Putamen (tissue), 1 donor: ENCODE data around the gene CLN6.
"Not testable (repeated sequence)": the region's sequence is repeated elsewhere in the genome, so short reads cannot be mapped to it uniquely, and the experiment has no call there.

Experiments used
- DNase-seq: peaks from one replicate; pipeline ENCODE4 v3.0.0-alpha.2; 2016; ENCODE audit warnings: low spot score

Gene CLN6

DNA sequence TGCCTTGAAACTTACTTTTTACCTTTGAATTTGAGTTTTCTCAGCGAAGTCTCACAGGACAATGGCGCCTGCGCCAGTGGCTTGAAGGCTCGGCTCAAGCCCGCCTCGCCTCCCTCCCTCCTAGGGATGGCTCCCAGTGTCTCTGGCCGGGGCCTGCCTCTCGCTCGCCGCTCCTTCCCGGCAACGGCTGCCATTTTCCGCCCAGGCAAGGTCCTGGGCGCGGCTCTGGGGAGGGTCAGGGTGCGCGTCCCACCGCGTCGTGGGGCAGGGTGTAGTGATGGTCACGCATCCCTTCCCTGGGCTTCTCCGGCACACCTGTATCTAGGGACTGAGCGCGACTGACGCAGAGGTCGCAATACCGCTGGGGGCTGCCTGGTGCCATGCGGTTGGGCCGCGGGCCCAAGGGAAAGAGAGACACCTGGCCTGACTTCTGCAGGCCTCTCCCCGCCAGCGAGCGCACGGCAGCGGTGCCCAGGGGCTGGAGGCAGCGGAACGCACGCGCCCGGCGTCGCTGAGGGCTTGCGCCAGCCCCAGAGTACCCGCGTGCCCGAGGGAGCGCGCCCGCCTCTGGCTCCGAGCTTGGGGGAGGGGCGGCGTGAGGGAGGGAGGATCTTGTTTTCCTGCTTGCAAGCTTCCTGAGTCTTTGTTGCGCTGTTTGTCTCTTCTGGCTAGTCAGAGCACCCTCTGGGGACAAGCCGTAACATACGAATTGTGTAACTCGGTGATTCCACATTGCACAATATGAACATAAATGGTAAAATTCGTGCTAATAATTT lies 27.3 kb upstream of the CLN6 start:
- DNase-seq = peak; percentile 91

DNA sequence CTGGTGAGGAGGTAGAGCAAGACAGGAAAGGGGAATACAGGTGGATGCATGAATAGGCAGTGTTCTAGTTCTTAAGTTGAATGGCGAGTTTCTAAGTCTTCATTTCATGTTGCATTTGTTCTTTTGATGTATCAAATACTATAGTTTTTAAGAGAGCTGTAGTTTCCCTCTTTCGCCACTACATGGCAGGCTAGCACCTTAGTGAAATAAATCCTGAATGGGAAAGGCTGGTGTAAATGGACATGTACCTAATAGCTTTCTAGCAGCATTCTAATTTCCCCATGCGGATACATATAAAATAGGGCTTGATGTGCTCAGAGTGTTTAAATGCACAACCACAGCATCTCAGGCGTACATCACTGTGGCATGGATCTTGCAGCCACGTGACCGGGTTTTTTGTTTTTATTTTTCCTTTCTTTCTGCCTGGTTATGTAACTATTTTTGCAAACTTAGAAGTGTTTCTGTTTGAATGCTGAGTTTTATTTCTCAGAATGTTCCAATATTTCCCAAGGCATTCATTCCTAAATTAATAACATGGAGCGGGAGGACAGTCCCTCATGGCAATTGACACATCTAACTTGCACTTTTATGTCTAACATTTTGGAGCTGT lies 23.5 kb upstream of the CLN6 start:
- peak; percentile 69 for DNase-seq

- no peak for DNase-seq
Measured at GRCh38 chr15:68249058-68249713, 19.7 kb upstream of the CLN6 start.

DNA sequence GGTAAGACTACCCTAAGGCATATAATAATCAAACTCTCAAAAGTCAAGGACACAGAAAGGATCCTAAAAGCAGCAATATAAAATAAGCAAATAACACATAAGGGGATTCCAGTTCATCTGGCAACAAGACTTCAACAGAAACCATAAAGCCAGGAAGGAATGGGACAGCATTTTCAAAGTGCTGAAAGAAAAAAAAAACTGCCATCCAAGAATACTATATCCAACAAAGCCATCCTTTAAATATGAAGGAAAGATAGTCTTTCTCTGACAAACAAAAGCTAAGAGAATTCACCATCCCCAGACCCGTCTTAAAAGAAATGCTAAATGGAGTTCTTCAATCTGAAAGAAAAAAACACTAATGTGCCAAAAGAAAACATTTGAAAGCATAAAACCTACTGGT lies 14.7 kb upstream of the CLN6 start:
- no peak for DNase-seq

GRCh38 chr15:68241088-68241935 lies 11.8 kb upstream of the CLN6 start:
- no peak for DNase-seq

DNA sequence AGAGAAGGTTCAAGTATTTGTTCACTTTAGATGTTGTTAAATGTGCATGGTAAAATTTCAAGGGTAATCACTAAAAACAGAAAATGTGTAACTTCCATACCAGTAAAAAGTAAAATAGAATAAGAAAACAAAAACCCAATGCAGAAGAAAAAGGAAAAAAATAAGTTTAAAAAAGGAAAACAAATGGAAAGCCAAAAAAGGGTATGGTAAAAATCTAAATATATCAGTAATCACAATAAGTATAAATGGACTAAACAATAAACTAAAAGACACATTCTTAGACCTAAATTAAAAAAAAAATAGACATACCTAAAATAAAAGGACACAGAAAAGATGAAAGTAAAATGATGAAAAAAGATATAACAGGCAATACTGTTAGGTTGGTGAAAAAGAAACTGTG lies 9.5 kb upstream of the CLN6 start:
- DNase-seq = no peak

- DNase-seq = no peak
Measured at GRCh38 chr15:68235022-68235421, 5.5 kb upstream of the CLN6 start.

DNA sequence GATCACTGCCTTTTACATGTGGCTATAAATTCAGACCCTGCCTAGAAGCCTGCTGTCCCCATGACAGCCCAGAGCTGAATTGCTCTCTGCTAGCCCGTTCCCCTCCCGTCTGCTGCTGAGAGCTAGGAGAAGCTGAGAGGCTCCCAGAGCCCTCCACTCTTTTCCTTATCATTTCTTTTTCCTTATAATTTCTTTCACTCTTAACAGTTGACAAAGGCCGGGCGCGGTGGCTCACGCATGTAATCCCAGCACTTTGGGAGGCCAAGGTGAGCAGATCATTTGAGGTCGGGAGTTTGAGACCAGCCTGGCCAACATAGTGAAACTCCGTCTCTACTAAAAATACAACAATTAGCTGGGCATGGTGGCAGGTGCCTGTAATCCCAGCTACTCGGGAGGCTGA lies 5.0 kb upstream of the CLN6 start:
- not testable (repeated sequence) for DNase-seq

DNA sequence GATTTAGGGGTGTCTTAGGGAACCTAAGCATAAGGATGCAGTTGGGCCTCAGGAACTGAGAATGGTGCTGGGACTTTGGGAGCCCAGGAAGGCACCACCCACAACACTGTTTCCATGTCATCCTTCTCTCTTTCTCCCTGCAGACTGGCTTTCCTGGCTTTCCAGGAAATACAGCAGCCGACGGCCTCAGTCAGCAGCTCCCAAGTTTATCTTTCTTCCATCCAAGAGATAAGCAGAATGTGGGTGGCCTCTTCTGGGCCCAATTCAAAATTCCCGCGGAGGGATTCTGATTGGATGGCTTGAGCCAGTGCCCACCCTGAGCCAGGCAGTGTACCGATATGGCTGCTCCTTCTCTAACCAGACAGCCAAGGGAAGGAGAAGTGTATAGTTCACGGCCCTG lies 4.5 kb upstream of the CLN6 start:
- DNase-seq = no peak

DNA sequence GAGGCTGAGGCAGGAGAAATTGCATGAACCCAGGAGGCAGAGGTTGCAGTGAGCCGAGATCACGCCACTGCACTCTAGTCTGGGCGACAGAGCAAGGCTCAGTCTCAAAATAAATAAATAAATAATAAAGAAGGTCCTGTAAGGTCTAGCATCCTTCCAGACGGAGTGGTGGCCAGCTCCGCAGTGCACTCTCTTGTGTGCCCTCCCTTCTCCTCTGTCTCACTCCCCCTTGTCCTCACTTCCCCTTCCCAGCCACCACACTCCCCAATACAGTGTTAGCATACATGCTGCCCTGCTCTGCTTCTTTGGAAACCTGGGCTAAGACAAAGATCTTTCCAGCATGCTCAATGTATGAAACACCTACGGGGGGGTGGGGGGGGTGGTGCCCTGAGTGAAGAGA lies 3.4 kb upstream of the CLN6 start:
- DNase-seq = no peak

- DNase-seq = no peak
Measured at GRCh38 chr15:68232449-68232848, 2.9 kb upstream of the CLN6 start.

DNA sequence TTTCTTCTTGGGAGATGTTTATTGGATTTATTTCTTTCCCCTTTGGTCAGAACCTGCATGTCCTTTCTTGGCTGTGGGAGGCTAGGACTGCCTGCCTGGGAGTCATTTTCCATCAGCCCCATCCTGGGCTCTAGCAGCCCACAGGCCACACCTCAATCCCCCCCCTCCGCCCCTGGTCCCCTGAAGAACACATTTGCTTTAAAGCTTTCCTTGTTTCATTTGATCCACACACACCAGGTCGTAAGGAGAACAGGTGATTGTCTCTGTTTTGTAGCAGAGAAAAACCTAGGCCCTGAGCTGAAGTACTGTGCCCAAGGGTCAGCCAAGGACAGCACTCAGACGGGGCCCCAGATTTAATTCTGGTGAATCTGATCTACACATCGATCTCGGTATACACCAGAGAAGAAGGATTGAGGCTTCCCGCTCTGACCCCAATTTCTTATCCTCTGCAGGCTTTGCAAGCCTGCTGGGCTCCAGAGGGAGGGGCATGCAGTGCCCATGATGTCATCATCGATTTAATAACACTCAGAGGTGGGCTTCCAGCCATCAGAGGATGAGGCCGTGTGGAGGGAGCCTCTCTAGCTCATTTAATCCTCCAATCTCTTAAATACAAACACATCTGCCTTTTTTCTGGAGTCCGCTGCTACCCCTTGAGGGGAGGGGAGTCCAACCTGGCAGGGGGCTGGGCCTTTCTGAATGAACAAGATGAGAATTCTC lies 1.7 kb upstream of the CLN6 start:
- no peak for DNase-seq

DNA sequence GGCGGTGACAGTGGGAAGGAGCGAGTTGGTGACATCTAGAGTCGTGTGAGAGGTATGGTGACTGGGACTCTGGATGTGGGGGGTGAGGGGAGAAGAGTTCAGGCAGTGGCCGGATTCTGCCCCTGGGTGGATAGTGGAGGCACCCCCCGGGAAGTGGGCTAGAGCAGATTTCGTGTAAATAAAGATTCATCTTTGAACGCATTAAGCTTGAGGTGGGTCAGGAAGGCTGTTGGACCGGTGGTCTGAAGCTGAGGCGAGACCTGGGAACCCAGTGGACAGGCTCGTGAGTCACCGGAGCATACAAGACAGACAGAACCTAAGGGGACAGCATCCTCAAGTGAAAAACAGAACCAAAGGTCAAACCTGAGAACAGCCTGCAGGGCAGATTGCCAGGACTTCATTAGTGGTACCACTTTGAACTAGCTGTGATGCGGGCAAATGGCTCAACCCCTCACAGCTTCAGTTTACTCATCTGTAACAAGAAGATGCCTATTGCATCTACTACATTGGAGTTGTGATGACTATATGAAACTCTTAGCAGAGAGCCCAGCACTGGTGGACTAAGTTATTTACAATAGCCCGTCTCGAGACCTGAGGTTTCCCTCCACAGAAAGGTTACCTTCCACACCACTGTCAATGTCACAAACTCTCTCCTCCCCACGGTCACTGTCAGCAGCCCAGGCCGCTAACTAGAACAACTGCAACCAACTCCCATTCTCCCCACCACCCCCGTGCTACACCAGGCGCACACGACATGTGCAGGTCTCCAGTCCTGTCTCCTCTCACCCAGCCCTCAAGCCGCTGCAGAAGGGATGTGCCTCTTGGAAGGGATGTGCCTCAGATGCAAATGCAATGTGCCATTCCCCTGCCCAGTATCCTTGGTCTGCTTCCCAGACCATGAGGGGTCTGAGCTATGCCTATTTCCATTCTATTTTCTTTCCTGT lies 901 bp upstream of the CLN6 start:
- no peak for DNase-seq

DNA sequence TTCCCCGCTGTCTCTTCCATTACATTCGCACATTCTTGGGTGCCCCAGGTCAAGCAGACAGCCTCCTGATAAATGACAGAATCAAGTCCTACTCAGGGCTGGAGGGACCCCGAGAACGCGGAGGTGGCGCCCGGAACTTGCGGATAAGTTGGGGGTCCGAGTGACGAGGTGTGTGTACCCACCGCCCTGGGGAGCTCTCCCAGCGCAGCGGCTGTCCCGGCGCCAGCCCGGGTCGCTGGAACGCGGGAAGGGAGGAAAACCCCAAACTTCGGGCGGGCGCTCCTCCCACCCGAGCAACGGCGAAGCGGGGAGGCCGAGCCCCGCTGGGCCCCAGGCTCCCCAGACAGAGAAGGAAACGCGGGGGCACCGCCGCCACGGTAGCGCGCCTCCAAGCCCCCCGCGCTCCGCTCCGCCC lies 550 bp downstream of the CLN6 start:
- DNase-seq = no peak

DNA sequence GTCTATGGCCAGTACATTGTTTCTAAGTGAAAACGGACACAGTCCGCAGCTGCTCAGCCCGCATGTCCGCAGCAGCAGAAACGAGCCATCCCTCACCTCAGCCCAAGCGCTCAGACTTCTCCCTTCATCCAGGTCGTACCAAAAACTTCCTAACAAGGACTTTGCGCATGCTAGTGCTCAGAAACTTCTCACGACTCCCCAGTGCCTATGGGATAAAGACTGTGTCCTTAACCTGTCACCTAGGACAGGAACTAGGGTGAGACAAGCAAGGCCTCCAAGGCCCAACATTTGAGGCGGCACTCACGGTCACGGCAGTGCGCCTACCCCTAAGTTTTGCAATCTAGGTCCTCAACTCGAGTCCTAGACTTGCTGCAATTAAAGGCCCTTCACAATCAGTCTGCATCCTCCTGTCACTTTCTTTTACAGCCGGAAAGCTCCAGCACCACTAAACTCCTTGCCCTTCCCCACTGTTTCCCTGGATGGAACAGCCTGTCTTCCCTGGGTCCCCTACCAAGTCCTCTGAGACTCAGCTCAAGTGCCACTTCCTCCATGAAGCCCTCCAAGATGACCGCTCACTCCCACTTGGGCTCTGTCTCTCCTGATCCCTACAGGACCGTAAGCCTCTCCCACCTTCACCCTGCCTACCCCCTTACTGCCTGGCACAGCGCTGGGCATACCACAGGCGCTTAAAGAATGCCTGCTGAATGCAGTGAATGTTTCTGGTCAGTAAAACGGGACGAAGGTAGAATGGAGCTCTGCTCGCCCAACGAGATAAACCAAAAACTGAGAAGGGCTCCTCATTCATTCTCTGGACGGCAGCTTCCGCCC lies 1.2 kb downstream of the CLN6 start:
- no peak for DNase-seq

GRCh38 chr15:68227643-68228142 lies 1.8 kb downstream of the CLN6 start:
- DNase-seq = no peak

- DNase-seq = not testable (repeated sequence)
Measured at GRCh38 chr15:68225442-68225841, 4.1 kb downstream of the CLN6 start.

DNA sequence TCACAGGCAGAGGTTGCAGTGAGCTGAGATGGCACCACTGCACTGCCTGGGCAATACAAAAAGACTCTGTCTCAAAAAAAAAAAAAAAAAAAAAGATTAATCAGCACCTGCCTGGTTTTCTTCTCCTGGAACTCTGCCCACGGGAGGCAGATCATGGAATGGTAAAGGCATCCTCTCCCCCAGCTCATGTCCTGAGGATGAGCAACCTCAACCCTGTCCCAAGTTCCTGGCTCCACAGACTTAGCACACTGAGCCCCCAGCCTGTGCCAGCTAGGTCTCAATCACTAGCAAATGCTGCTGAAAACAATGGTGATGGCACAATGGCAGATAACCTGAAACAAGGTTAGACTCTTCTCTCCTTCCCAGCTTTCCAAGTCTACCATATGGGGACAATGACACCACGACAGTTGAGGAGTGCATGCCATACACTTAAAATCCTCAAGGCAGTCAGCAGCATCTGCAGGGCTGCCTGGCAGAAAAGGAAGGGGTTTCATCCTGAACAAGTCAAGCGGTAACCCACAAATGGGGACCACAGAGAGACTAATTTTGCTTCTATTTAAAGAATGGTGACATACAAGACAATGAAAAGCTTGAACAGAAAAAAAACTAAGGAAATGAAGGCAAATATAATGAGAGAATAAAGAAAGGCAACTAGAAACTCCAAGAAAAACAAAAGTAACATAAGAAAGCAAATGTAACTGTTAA lies 4.8 kb downstream of the CLN6 start:
- DNase-seq = no peak

DNA sequence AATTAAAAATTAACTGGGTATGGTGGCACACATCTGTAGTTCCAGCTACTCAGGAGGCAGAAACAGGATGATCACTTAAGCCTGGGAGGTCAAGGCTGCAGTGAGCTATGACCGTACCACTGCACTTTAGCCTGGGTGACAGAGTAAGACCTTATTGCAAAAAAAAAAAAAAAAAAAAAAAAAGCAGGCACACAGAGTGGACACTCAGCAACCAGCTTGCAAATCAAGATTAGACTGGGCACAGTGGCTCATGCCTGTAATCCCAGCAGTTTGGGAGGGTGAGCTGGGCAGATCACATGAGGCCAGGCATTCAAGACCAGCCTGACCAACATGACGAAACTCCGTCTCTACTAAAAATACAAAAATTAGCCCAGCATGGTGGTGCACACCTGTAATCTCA lies 5.4 kb downstream of the CLN6 start:
- no peak for DNase-seq
